ENCODE data around the gene TAS1R1.

- TF ChIP-seq CTCF (IDR thresholded peaks at IDR 0.05): no peak
- TF ChIP-seq POLR2A (IDR thresholded peaks at IDR 0.05): no peak
Measured at GRCh38 chr1:6508816-6509189, 46.3 kb upstream of the TAS1R1 start.
